Left renal cortex interstitium (tissue), 4 donors: ENCODE measurements around the gene TMEM167A. TPM values are rescaled to one million over a fixed set of nuclear protein-coding genes. Genes with fewer than 3 reads are reported as not detected.

Experiments used
- DNase-seq, 4 donors: peaks; one replicate each; pipeline ENCODE4 v3.0.0-alpha.2; 2013; ENCODE audit warnings: low read depth in 4 of 4, low spot score in 2 of 4, missing footprints in 1 of 4
- polyA plus RNA-seq, 4 donors: library from polyadenylated mRNA; unstranded; fragments of 120-200 nt; gene quantifications; one replicate each; pipeline ENCODE4 v1.2.1, GENCODE V29; 2013; ENCODE audit not compliant: insufficient read length in 4 of 4

Gene TMEM167A
- polyA plus RNA-seq, 4 donors = 86.4 to 128 (median 105) TPM

GRCh38 chr5:83036991-83037575 lies 40.1 kb downstream of the TMEM167A start:
- DNase-seq = no peak

- no peak for DNase-seq
These were observed 41.7 kb downstream of the TMEM167A start for GRCh38 chr5:83035373-83036100.

GRCh38 chr5:83034528-83035207 lies 42.5 kb downstream of the TMEM167A start:
- DNase-seq = no peak

GRCh38 chr5:83034036-83034435 lies 43.2 kb downstream of the TMEM167A start:
- no peak for DNase-seq

- DNase-seq = no peak
These were observed 45.8 kb downstream of the TMEM167A start for GRCh38 chr5:83031381-83031780.

- no peak for DNase-seq
These were observed 47.3 kb downstream of the TMEM167A start for GRCh38 chr5:83029912-83030311.

GRCh38 chr5:83026930-83027687 lies 50.1 kb downstream of the TMEM167A start:
- DNase-seq = no peak

GRCh38 chr5:83026516-83026915 lies 50.7 kb downstream of the TMEM167A start:
- DNase-seq = no peak

- no peak for DNase-seq
These were observed 51.3 kb downstream of the TMEM167A start for GRCh38 chr5:83025690-83026478.

- DNase-seq = no peak
These were observed 54.9 kb downstream of the TMEM167A start for GRCh38 chr5:83022334-83022733.

- DNase-seq = no peak
These were observed 61.5 kb downstream of the TMEM167A start for GRCh38 chr5:83015676-83016075.

- no peak for DNase-seq
These were observed 65.2 kb downstream of the TMEM167A start for GRCh38 chr5:83011985-83012384.

- no peak for DNase-seq
These were observed 67.8 kb downstream of the TMEM167A start for GRCh38 chr5:83009408-83009807.

GRCh38 chr5:83007755-83008154 lies 69.4 kb downstream of the TMEM167A start:
- no peak for DNase-seq

- DNase-seq = no peak
These were observed 70.4 kb downstream of the TMEM167A start for GRCh38 chr5:83006683-83007283.

GRCh38 chr5:83003791-83004190 lies 73.4 kb downstream of the TMEM167A start:
- no peak for DNase-seq
